HEK293 (cell line): ENCODE measurements around the gene CDK10.
"Not testable (repeated sequence)": the region's sequence is repeated elsewhere in the genome, so short reads cannot be mapped to it uniquely, and the experiment has no call there.

Experiments used
- CTCF ChIA-PET: fragments of 350-600 bp; formaldehyde crosslinking; extraction: SDS; loops from one replicate; lab custom pipeline; 2021; ENCODE audit warnings: antibody characterized with exemption; lab: Yijun Ruan, JAX
- POLR2A ChIA-PET: fragments of 300-600 bp; formaldehyde crosslinking; extraction: SDS; loops from one replicate; lab custom pipeline; 2020; ENCODE audit warnings: antibody characterized with exemption, inconsistent platforms; lab: Yijun Ruan, JAX
- H3K27ac ChIP-seq: fragments of 200-500 bp; sonication (Bioruptor generic); 2 replicates; pipeline ENCODE4 v1.5.1; 2014; ENCODE audit warnings: low read depth, low read length, control low read depth, inconsistent platforms; ENCODE audit errors: extremely low read depth
- H3K36me3 ChIP-seq, 2 experiments: fragments of 200-500 bp in 1 of 2; sonication (Bioruptor generic) in 1 of 2; 1 replicate in 1 of 2; 2 replicates in 1 of 2; pipeline ENCODE4 v1.5.1; 2014 to 2017; ENCODE audit warnings: inconsistent platforms in 2 of 2, low read length in 2 of 2; ENCODE audit not compliant: control insufficient read depth in 2 of 2, insufficient read depth in 1 of 2
- H3K4me1 ChIP-seq: fragments of 200-500 bp; sonication (Bioruptor generic); 2 replicates; pipeline ENCODE4 v1.5.1; 2014; ENCODE audit warnings: mild to moderate bottlenecking, low read length, inconsistent platforms; ENCODE audit not compliant: control insufficient read depth, insufficient read depth
- H3K4me3 ChIP-seq: 2 replicates; pipeline ENCODE4 v1.5.1; 2011; ENCODE audit warnings: low read depth, mild to moderate bottlenecking, control low read depth, low read length, moderate library complexity
- H3K9me3 ChIP-seq: fragments of 200-500 bp; sonication (Bioruptor generic); 2 replicates; pipeline ENCODE4 v1.5.1; 2014; ENCODE audit warnings: low read depth, low read length, inconsistent platforms; ENCODE audit not compliant: control insufficient read depth, insufficient read depth
- AEBP2 ChIP-seq: fragments of 450-650 bp; formaldehyde crosslinking; IDR thresholded peaks from 2 replicates; pipeline ENCODE4 v1.5.1; 2016; ENCODE audit warnings: missing biosample characterization, missing genetic modification characterization, borderline replicate concordance
- KLF10 ChIP-seq: fragments of 450-650 bp; IDR thresholded peaks from 2 replicates; pipeline ENCODE4 v1.5.1; 2018; ENCODE audit warnings: missing biosample characterization, mild to moderate bottlenecking, missing genetic modification characterization
- KLF7 ChIP-seq: fragments of 450-650 bp; formaldehyde crosslinking; IDR thresholded peaks from 2 replicates; pipeline ENCODE4 v1.5.1; 2016; ENCODE audit warnings: missing biosample characterization, missing genetic modification characterization, borderline replicate concordance
- MYNN ChIP-seq: fragments of 450-650 bp; formaldehyde crosslinking; IDR thresholded peaks from 2 replicates; pipeline ENCODE4 v1.5.1; 2016; ENCODE audit warnings: missing biosample characterization, missing genetic modification characterization, borderline replicate concordance
- REST ChIP-seq: fragments of 450-650 bp; formaldehyde crosslinking; IDR thresholded peaks from 2 replicates; pipeline ENCODE4 v1.5.1; 2016; ENCODE audit warnings: missing biosample characterization, missing genetic modification characterization
- SCRT2 ChIP-seq: fragments of 450-650 bp; formaldehyde crosslinking; IDR thresholded peaks from 2 replicates; pipeline ENCODE4 v1.5.1; 2016; ENCODE audit warnings: missing biosample characterization, missing genetic modification characterization
- ZNF146 ChIP-seq: fragments of 450-650 bp; formaldehyde crosslinking; IDR thresholded peaks from 2 replicates; pipeline ENCODE4 v1.5.1; 2016; ENCODE audit warnings: missing biosample characterization, missing genetic modification characterization
- ZNF148 ChIP-seq: fragments of 450-650 bp; formaldehyde crosslinking; IDR thresholded peaks from 2 replicates; pipeline ENCODE4 v1.5.0; 2017; ENCODE audit warnings: missing biosample characterization, missing genetic modification characterization, borderline replicate concordance
- ZNF248 ChIP-seq: fragments of 450-650 bp; formaldehyde crosslinking; IDR thresholded peaks from 2 replicates; pipeline ENCODE4 v1.5.1; 2017; ENCODE audit warnings: missing biosample characterization, missing genetic modification characterization
- ZNF26 ChIP-seq: fragments of 450-650 bp; formaldehyde crosslinking; IDR thresholded peaks from 2 replicates; pipeline ENCODE4 v1.5.1; 2016; ENCODE audit warnings: missing biosample characterization, missing genetic modification characterization
- ZNF274 ChIP-seq, 2 experiments: fragments of 200-500 bp in 1 of 2; fragments of 450-650 bp in 1 of 2; sonication (Bioruptor generic) in 1 of 2; formaldehyde crosslinking in 1 of 2; IDR thresholded peaks; 2 replicates each; pipeline versions ENCODE4 v1.5.1 to v1.6.1; 2014 to 2016; ENCODE audit warnings: borderline replicate concordance in 1 of 2, inconsistent platforms in 1 of 2, low read length in 1 of 2, missing biosample characterization in 1 of 2, missing genetic modification characterization in 1 of 2
- ZNF335 ChIP-seq: fragments of 450-650 bp; formaldehyde crosslinking; conservative IDR thresholded peaks from 2 replicates; pipeline ENCODE4 v1.5.1; 2016; ENCODE audit warnings: missing biosample characterization, missing genetic modification characterization
- ZNF473 ChIP-seq: fragments of 450-650 bp; formaldehyde crosslinking; IDR thresholded peaks from 2 replicates; pipeline ENCODE4 v1.5.1; 2017; ENCODE audit warnings: missing biosample characterization, missing genetic modification characterization
- ZNF548 ChIP-seq: fragments of 450-650 bp; formaldehyde crosslinking; IDR thresholded peaks from 2 replicates; pipeline ENCODE4 v1.5.1; 2016; ENCODE audit warnings: missing biosample characterization, missing genetic modification characterization
- ZNF623 ChIP-seq: fragments of 450-650 bp; formaldehyde crosslinking; IDR thresholded peaks from 2 replicates; pipeline ENCODE4 v1.5.1; 2016; ENCODE audit warnings: missing biosample characterization, missing genetic modification characterization
- ZNF701 ChIP-seq: fragments of 450-650 bp; formaldehyde crosslinking; IDR thresholded peaks from 2 replicates; pipeline ENCODE4 v1.5.1; 2016; ENCODE audit warnings: missing biosample characterization, missing genetic modification characterization

Gene CDK10

GRCh38 chr16:89670496-89671431 is 15.7 kb upstream of the CDK10 start:
- ChIA-PET POLR2A (interaction anchor here (0.6 to 0.7 kb wide), 2 partner anchors 72 to 221 kb away, joined by 3 to 5 read pairs; no protein-coding TSS in a partner anchor), CTCF (interaction anchor here (0.6 to 1.0 kb wide), 5 partner anchors 14 to 468 kb away, joined by 3 to 4 read pairs (median 3); partner anchors contain the start of gene CHMP1A)
- no peaks in the 10 kb centered on the region for H3K9me3 ChIP-seq
- TF ChIP-seq ZNF274 (IDR thresholded peaks at IDR 0.05; ENCODE audit: low read length) (no peak), ZNF274 (tag by site-specific recombination; IDR thresholded peaks at IDR 0.05; ENCODE audit: borderline replicate concordance) (no peak), KLF7 (tag by site-specific recombination) (no peak), ZNF148 (tag by site-specific recombination) (no peak), MYNN (tag by site-specific recombination) (no peak), SCRT2 (tag by site-specific recombination) (no peak), KLF10 (tag by site-specific recombination) (no peak), ZNF335 (tag by site-specific recombination) (peak; percentile 34; the same call in 1 of the 2 replicates)
- TF ChIP-seq, all 188 proteins: peak for 1
- Histone ChIP-seq H3K27ac (no peak overlapping the region), H3K4me3 (no peak overlapping the region), H3K4me1 (no peaks in the 10 kb centered on the region), H3K36me3 (peaks cover 0 to 2% of the 10 kb centered on the region in 2 experiments; a peak in 2 of 3 replicates)

- not testable (repeated sequence) for H3K9me3 ChIP-seq, H3K36me3 ChIP-seq, H3K4me3 ChIP-seq, H3K27ac ChIP-seq, H3K4me1 ChIP-seq
- peak; percentile 73 for TF ChIP-seq ZNF146
- ChIA-PET POLR2A (interaction anchor here (0.6 kb wide), 1 partner anchor 222 kb away, joined by 3 read pairs; no protein-coding TSS in a partner anchor), CTCF (interaction anchor here (0.6 to 1.0 kb wide), 3 partner anchors 34 to 468 kb away, joined by 3 to 4 read pairs (median 3); no protein-coding TSS in a partner anchor)
Observed at GRCh38 chr16:89671565-89671964, 14.9 kb upstream of the CDK10 start.

- no peak for TF ChIP-seq ZNF26 (tag by site-specific recombination)
- no peak for TF ChIP-seq ZNF623 (tag by site-specific recombination)
- TF ChIP-seq AEBP2 (tag by site-specific recombination), result no peak
- TF ChIP-seq ZNF248 (tag by site-specific recombination), result no peak
- TF ChIP-seq ZNF473, result no peak
- no peak for TF ChIP-seq REST
- TF ChIP-seq ZNF548 (tag by site-specific recombination), result no peak
- TF ChIP-seq ZNF701 (tag by site-specific recombination), result no peak
- POLR2A ChIA-PET, result no interaction called here
- CTCF ChIA-PET, result no interaction called here
- no peak overlapping the region for H3K4me3 ChIP-seq
- peaks cover 0 to 2% of the 10 kb centered on the region in 2 experiments; a peak in 1 of 3 replicates for H3K36me3 ChIP-seq
- H3K27ac ChIP-seq, result no peak overlapping the region
- H3K4me1 ChIP-seq, result no peaks in the 10 kb centered on the region
- H3K9me3 ChIP-seq, result no peaks in the 10 kb centered on the region
Observed at GRCh38 chr16:89672177-89672941, 14.1 kb upstream of the CDK10 start.
